AG04449 (cell line): ENCODE data around the gene TTBK1.

ENCODE experiments used
- CTCF ChIA-PET: fragments of 350-600 bp; formaldehyde crosslinking; extraction: SDS; loops from one replicate; lab custom pipeline; 2021; ENCODE audit warnings: antibody characterized with exemption; lab: Yijun Ruan, JAX
- POLR2A ChIA-PET: fragments of 400-600, 350-600 bp; formaldehyde crosslinking; extraction: SDS; loops from one replicate; lab custom pipeline; 2020; ENCODE audit warnings: antibody characterized with exemption, inconsistent platforms; lab: Yijun Ruan, JAX
- DNase-seq: peaks from one replicate; pipeline ENCODE4 v3.0.0-alpha.2; 2010; ENCODE audit warnings: low read depth, low spot score
- H3K4me3 ChIP-seq: 2 replicates; pipeline ENCODE4 v1.5.1; 2011; ENCODE audit warnings: low read depth, mild to moderate bottlenecking, control low read depth, low read length
- CTCF ChIP-seq: IDR thresholded peaks from one replicate; pipeline ENCODE4 v1.5.1; 2011; ENCODE audit warnings: mild to moderate bottlenecking, moderate library complexity, low read length, control low read depth, inconsistent platforms; ENCODE audit not compliant: insufficient read depth; ENCODE audit errors: missing control alignments

TTBK1 gene

DNA sequence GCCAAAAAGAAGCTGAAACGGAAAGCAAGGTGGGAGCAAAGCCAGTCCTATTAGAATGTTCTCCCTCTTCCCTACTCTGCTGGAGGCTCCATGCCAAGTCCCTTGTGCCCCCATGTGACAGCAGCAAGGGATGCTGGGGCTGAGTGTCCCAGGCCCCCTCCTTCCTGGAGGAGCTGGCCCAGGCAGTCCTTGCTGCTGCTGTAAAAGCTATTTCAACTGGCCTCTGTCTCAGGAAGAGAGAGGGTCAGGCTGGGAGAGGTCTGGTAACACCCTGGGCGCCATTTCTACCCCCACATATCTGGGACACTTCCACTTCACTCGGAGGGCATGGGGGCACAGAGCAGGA, 25.0 kb downstream of the TTBK1 start:
- no peak for DNase-seq
- no peak for TF ChIP-seq CTCF
- H3K4me3 ChIP-seq = no peak overlapping the region
- ChIA-PET POLR2A (no interaction called here), CTCF (interaction anchor here (0.7 to 4.1 kb wide), 13 partner anchors 10 to 239 kb away, joined by 3 to 44 read pairs (median 3); partner anchors contain the start of genes ABCC10 and DNPH1)

DNA sequence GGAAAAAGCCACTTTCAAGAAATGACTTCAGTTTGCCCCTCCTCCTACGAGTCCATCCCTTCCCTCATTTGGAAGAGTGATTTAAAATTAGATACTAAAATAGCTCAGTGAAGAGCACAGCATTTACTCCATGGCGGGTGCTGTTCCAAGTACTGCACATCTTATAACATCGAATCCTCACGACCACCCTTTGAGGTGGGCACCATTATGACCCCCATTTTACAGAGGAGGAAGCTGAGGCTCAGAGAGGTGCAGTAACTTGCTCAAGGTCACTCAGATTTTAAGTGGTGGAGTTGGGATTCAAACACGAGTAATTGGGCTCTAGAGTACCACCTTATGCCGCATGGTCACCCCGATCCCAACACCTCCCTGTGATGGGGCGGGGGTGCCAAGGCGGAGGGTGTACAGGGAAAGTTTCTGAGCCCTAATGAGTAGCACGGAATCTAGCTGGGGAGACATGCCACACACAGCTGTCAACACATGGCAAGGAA, 25.5 kb downstream of the TTBK1 start:
- DNase-seq = no peak
- no peak overlapping the region for H3K4me3 ChIP-seq
- ChIA-PET POLR2A (no interaction called here), CTCF (interaction anchor here (0.7 to 4.1 kb wide), 13 partner anchors 10 to 238 kb away, joined by 3 to 44 read pairs (median 3); partner anchors contain the start of gene DNPH1)
- TF ChIP-seq CTCF = no peak

GRCh38 chr6:43269273-43270007, 26.2 kb downstream of the TTBK1 start:
- DNase-seq = no peak
- H3K4me3 ChIP-seq = peak overlapping the region; percentile 38
- ChIA-PET POLR2A (no interaction called here), CTCF (interaction anchor here (1.1 to 4.1 kb wide), 8 partner anchors 9 to 219 kb away, joined by 3 to 44 read pairs (median 4); partner anchors contain the start of gene DNPH1)
- no peak for TF ChIP-seq CTCF

DNA sequence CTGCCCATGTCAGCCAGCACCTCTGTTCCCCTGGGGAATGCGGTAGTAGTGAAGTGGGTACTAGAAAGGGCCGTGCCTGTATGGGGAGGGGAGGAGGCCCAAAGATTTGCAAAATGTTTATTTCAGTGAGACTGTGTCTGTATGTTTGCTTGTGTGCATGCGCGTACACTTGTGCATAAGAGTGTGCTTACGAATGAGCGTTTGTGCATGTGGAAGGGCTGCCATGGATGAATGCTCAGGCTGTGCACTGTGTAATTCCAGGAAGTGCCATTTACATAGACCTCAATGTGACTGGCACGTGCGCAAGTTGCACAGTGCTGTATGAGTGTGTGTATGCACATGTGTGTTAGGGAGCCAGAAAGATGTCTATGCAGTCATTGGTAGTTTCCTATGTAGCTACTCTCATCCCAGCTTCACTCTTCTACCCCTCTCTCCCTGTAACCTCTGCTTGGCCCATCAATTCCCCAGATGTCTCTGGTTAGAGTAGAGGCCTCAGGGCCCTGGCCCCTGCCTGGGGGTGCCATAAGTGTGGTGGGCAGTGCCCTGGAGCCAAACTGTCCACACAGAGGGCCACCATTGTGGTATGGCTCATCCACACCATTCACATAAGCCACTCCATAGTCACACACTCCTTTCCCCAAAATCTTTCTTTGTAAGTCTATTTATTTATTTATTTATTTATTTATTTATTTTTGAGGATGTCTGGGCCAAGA, 28.0 kb downstream of the TTBK1 start:
- DNase-seq = no peak
- no peak for TF ChIP-seq CTCF
- no peak overlapping the region for H3K4me3 ChIP-seq
- ChIA-PET POLR2A (no interaction called here), CTCF (interaction anchor here (2.0 to 4.1 kb wide), 2 partner anchors 42 to 64 kb away, joined by 5 to 44 read pairs; partner anchors contain the start of gene DNPH1)

- ChIA-PET CTCF (interaction anchor here (1.7 kb wide), 1 partner anchor 43 kb away, joined by 7 read pairs; the partner anchor contains the start of gene DNPH1), POLR2A (no interaction called here)
- TF ChIP-seq CTCF = no peak
Observed at GRCh38 chr6:43271944-43272343, 28.7 kb downstream of the TTBK1 start.

DNA sequence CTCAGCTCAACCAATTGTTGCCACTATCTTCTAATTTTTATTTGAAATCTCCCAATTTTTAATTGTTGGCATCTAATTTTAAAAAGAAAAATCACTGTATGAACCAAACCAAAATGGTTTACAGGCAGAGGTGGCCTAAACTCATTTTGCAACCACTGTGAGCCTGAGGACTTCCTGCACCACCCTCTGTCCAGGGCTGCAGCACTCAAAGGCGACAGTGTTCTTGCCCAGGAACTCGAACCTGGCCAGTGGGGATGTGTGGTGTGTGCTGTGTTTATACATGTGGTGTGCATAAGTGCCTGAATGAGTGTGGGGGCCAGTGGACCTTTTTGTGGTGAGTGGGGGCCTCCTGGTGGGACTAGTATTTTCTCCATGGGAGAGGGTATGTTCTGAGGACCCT, 30.4 kb downstream of the TTBK1 start:
- H3K4me3 ChIP-seq = no peak overlapping the region
- no peak for DNase-seq
- ChIA-PET POLR2A (no interaction called here), CTCF (interaction anchor here (0.6 kb wide), 1 partner anchor 12 kb away, joined by 3 read pairs; no protein-coding TSS in a partner anchor)
- no peak for TF ChIP-seq CTCF

More at GRCh38 chr6:43271944-43272343, 28.7 kb downstream of the TTBK1 start:
- DNase-seq = no peak
- no peak overlapping the region for H3K4me3 ChIP-seq
